Neuron (in vitro differentiated cells): ENCODE results near the gene PPP1CA.
A peak's percentile ranks its signal among the peaks of the same experiment; 100 is the strongest.

Experiments used
- H2AFZ ChIP-seq: one replicate; pipeline ENCODE4 v1.6.1; 2013; ENCODE audit warnings: low read depth, mild to moderate bottlenecking, inconsistent platforms, low read length, moderate library complexity
- H3K27me3 ChIP-seq: one replicate; pipeline ENCODE4 v1.6.1; 2013; ENCODE audit warnings: low read length; ENCODE audit not compliant: insufficient read depth
- H3K36me3 ChIP-seq: one replicate; pipeline ENCODE4 v1.6.1; 2013; ENCODE audit warnings: low read length; ENCODE audit not compliant: insufficient read depth
- H3K4me1 ChIP-seq: one replicate; pipeline ENCODE4 v1.6.1; 2013; ENCODE audit warnings: low read length; ENCODE audit not compliant: insufficient read depth
- H3K4me3 ChIP-seq: 2 replicates; pipeline ENCODE4 v1.5.1; 2013; ENCODE audit warnings: mild to moderate bottlenecking, low read length, moderate library complexity
- H3K9me3 ChIP-seq: one replicate; pipeline ENCODE4 v1.6.1; 2013; ENCODE audit warnings: low read length

PPP1CA gene

GRCh38 chr11:67374571-67375281, 26.9 kb downstream of the PPP1CA start:
- Histone ChIP-seq H3K27me3 (no peaks in the 10 kb centered on the region), H3K9me3 (no peaks in the 10 kb centered on the region), H3K36me3 (no peaks in the 10 kb centered on the region), H2AFZ (peak overlapping the region; percentile 18), H3K4me1 (peaks cover 48% of the 10 kb centered on the region), H3K4me3 (peak overlapping the region; percentile 55)

GRCh38 chr11:67373648-67374570, 27.7 kb downstream of the PPP1CA start:
- H3K36me3 ChIP-seq = no peaks in the 10 kb centered on the region
- peaks cover 48% of the 10 kb centered on the region for H3K4me1 ChIP-seq
- peak overlapping the region; percentile 70 for H2AFZ ChIP-seq
- peak overlapping the region; percentile 55 for H3K4me3 ChIP-seq
- no peaks in the 10 kb centered on the region for H3K27me3 ChIP-seq
- no peaks in the 10 kb centered on the region for H3K9me3 ChIP-seq

DNA sequence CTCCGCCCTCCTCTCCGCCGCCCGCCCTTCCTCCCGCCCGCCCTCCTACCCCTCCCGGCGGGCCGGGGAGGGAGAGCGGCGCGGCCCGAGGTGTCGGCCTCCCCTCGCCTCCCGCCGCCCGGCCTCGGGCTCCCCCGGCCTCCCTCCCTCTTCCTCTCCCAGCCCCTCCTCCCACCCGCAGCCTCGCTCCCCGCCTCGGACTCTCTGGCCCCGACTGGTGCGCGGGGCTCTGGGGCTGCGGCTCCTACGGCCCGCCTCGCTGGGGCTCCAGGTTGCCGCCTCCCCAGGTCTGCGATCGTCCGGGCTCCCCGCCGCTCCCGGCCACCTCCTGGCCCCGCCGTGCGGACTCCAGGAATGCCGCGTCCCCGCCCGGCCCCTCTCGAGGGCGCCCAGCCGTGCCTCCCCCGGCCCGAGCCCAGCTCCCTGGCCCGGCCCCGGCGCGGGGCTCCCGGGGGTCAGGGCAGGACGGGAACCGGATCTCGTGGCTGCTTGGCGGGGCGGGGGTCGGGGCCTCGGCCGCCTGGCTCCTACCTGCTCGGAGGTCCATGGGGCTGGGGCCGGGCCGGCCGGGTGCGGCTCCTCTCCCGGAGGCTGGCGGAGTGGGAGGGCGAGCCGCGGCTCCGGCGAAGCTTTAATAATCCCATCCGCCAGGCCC, 28.5 kb downstream of the PPP1CA start, which contains the start of gene CLCF1:
CLCF1 (minus strand) TSS at position 606 of the 655 bp plus-strand sequence; CDS start at position 547, 59 bp downstream.
- H3K27me3 ChIP-seq = no peaks in the 10 kb centered on the region
- H3K4me1 ChIP-seq = peaks cover 48% of the 10 kb centered on the region
- peak within 1 kb of the TSS; percentile 55 for H3K4me3 ChIP-seq
- H2AFZ ChIP-seq = peak within 1 kb of the TSS; percentile 70
- no peaks in the 10 kb centered on the region for H3K9me3 ChIP-seq
- H3K36me3 ChIP-seq = no peaks in the 10 kb centered on the region

DNA sequence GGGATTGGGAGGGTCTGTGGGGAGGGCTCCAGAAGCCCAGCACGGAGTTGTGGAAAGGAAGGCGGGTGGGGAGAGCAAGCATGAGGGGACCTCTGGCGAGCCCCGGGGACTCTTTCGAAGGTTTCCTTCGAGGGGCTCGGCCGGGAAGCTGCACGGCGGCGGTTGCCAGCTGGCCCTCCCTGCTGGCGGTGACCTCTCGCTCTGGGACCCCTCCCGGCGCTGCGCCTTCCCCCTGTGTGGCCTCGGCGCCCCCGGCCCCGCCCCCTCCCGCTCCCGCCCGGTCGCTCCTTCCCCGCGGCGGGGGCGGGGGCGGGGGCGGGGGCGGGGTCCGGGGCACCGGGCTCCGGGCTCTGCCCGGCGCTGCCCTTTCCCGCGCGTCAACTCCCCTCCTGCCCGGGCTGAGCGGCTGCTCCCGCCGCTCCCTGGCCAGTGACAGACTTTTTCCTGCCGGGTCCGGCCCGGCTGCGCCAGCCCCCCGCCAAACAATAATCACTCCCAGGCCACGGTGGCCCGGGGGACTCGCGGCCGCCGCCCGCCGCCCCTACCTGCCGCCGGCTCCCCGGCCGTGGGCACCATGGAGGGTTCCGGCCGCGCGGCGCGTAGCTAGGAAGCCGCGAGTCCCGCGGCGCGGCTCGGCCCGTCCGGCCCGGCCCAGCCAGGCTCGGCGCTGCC, 29.2 kb downstream of the PPP1CA start:
- Histone ChIP-seq H2AFZ (peak overlapping the region; percentile 70), H3K9me3 (no peaks in the 10 kb centered on the region), H3K4me1 (peaks cover 48% of the 10 kb centered on the region), H3K4me3 (peak overlapping the region; percentile 55), H3K27me3 (no peaks in the 10 kb centered on the region), H3K36me3 (no peaks in the 10 kb centered on the region)

GRCh38 chr11:67371911-67372320, 29.7 kb downstream of the PPP1CA start:
- Histone ChIP-seq H3K27me3 (no peaks in the 10 kb centered on the region), H3K4me3 (peak overlapping the region; percentile 55), H3K4me1 (peaks cover 48% of the 10 kb centered on the region), H2AFZ (no peak overlapping the region), H3K9me3 (no peaks in the 10 kb centered on the region), H3K36me3 (no peaks in the 10 kb centered on the region)

DNA sequence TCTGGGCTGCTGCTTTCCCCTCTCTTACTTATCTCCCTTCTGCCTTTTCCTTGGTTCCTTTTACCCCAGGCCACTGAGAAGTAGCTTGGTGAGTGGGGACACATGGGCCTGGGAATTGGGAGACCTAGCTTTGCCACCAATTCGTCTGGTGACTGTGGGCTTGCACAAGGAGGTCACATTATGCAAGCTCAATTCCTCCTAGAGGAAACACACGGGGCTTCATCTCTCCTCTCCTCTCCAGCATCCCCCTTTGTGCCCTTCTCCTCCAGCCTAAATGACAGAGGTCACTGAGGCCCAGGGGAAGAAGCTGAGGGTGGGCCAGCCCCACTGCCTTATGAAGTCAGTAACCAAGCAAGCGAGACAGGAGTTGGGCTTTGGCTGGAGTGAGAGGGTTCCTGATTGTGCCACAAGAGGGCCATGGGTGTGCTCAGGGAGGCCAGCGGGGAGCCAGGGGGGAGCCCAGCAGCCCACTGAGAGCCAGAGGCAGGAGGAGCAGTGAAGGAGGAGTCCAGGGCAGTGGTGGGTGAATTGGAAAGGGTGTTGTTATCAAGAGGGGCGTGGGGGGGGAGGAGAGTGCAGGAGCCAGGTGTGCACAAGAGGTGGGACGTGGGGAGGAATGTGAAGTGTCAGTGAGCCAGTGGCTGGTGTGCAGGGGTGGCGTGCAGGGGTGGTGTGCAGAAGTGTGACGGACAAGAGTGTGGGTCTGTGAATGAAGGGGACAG, 30.3 kb downstream of the PPP1CA start:
- H3K27me3 ChIP-seq = no peaks in the 10 kb centered on the region
- H2AFZ ChIP-seq = no peak overlapping the region
- no peaks in the 10 kb centered on the region for H3K36me3 ChIP-seq
- H3K9me3 ChIP-seq = no peaks in the 10 kb centered on the region
- H3K4me1 ChIP-seq = peaks cover 47% of the 10 kb centered on the region
- H3K4me3 ChIP-seq = no peak overlapping the region

DNA sequence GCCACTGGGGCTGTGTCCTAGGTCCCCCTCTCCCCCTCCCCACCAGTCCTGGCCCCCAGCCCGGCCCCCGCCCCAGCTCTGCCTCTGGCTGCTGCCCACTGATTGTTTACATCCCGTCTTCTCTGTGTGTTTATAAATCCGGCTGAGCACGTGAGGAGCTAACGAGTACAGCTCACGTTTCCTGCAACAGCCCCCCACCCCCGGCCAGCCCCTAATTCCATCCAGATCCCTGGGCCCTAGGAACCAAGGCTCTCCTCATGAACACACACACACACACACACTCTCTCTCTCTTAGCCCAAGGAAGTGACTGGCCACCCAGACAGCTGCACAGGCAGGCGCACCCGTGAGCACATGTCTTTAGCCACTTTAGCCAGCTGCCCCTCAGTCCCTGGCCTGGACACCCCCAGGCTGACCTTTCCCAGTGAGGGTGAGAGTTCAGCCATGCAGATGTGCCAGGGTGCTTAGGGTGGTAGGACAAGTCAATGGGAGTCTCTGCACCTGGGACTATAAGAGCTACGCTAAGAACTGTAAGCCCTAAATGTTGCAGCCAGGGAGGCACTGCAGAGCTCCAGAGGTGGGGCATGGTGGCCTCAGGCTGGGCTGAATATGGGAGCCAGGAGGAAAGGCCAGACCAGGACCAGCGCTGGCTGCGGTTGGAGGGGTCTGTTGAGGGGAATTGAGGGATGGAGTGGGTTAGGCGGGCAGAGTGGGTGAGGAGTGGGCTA, 31.1 kb downstream of the PPP1CA start:
- Histone ChIP-seq H3K27me3 (no peaks in the 10 kb centered on the region), H3K9me3 (no peaks in the 10 kb centered on the region), H3K4me3 (no peak overlapping the region), H3K36me3 (no peaks in the 10 kb centered on the region), H2AFZ (no peak overlapping the region), H3K4me1 (peaks cover 39% of the 10 kb centered on the region)

GRCh38 chr11:67369801-67370284, 31.8 kb downstream of the PPP1CA start:
- no peaks in the 10 kb centered on the region for H3K27me3 ChIP-seq
- peaks cover 35% of the 10 kb centered on the region for H3K4me1 ChIP-seq
- no peaks in the 10 kb centered on the region for H3K9me3 ChIP-seq
- no peak overlapping the region for H2AFZ ChIP-seq
- no peaks in the 10 kb centered on the region for H3K36me3 ChIP-seq
- H3K4me3 ChIP-seq = no peak overlapping the region

DNA sequence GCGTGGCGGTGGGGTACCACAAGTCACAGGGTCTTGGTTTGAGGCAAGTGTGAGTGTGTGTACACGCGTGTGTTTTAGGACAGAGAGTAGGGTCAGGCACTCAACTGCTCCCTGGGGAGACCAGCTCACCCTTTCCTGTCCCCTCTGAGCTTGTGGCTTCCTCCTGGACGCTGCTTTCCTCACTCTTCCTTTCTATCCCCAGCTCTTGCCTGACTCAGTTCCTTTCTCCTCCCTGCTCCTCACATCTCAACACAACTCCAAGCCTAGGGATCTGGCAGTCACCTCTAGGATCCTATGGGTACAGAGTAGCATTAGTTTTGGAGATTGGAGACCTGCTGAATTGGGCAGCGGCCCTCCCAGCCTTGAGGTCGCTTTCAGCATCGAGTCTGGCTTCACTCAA, 32.4 kb downstream of the PPP1CA start:
- Histone ChIP-seq H3K4me1 (peaks cover 29% of the 10 kb centered on the region), H3K9me3 (no peaks in the 10 kb centered on the region), H3K36me3 (peaks cover 5% of the 10 kb centered on the region), H3K4me3 (no peak overlapping the region), H2AFZ (no peak overlapping the region), H3K27me3 (no peaks in the 10 kb centered on the region)

DNA sequence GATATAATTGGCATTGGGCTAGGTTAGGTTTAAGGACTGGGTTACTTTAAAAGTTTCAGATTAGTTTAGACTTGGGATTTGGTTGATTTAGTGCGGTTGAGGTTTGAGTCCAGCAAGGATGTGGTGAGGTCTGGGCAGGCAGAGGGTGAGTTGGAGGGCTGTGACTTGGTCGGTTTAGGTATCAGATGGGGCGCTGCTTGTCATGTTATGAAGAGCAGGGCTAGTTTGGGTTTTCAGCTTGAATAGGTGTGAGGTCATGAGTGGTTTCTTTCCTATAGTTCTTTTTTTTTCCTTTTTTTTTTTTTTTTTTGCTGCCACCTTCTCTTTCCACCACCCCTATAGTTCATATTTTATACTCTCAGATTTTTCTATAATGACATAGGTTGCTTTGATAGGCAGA, 33.0 kb downstream of the PPP1CA start:
- Histone ChIP-seq H3K4me1 (peaks cover 23% of the 10 kb centered on the region), H3K9me3 (no peaks in the 10 kb centered on the region), H3K4me3 (no peak overlapping the region), H3K27me3 (no peaks in the 10 kb centered on the region), H3K36me3 (peaks cover 5% of the 10 kb centered on the region), H2AFZ (no peak overlapping the region)

DNA sequence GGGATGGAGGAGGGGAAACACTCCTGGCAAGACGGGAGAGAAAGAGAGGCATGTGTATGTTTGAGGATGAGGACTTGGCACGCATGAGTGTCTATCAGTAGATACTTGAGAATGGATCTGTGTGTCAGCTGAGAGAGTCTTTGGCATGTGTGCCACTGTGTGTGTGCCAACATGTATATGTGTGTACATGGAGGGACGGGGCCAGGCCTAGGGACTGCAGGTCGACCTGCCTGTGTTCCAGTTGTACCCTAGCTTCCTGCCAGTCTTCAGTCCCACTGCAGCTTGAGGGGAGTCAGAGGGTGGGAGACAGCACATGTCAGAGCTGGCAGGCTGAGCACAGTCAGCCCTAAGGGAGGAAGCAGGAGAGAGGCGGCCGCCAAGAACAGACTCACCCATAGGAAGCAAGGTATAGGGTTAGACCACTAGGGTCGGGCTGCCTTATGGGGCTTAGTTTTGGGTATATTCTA, 33.9 kb downstream of the PPP1CA start:
- no peaks in the 10 kb centered on the region for H3K9me3 ChIP-seq
- H3K4me1 ChIP-seq = peaks cover 19% of the 10 kb centered on the region

More for the DNA sequence above, 33.9 kb downstream of the PPP1CA start:
- Histone ChIP-seq H3K36me3 (peaks cover 5% of the 10 kb centered on the region), H3K27me3 (no peaks in the 10 kb centered on the region), H2AFZ (no peak overlapping the region), H3K4me3 (no peak overlapping the region)
